GM21423 (cell line): ENCODE measurements around the gene GOT1.

ENCODE experiments used
- ATAC-seq: cut with Tn5 transposase; IDR thresholded peaks from one replicate; pipeline ENCODE4 v1.9.1; 2021; ENCODE audit warnings: mild to moderate bottlenecking, moderate library complexity; ENCODE audit not compliant: unreplicated experiment

The GOT1 gene

DNA sequence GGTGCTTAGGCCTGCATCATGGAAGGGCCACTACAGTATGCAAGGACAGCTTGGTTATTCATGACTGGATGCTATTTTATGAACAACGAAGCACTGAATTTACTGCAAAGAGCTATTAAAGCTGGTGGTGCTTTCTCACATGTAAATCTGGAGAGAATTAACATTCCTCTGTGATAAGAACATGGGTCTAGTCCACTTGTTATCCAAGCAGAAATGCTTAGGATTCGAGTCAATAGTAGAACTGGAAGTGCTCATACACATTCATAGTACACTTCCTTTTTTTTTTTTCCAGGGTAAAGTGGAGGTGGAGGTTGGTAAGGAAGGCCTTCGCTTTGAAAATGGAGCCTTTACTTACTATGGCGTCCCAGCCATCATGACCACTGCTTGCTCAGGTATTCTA lies 66.3 kb downstream of the GOT1 start:
- ATAC-seq = no peak

DNA sequence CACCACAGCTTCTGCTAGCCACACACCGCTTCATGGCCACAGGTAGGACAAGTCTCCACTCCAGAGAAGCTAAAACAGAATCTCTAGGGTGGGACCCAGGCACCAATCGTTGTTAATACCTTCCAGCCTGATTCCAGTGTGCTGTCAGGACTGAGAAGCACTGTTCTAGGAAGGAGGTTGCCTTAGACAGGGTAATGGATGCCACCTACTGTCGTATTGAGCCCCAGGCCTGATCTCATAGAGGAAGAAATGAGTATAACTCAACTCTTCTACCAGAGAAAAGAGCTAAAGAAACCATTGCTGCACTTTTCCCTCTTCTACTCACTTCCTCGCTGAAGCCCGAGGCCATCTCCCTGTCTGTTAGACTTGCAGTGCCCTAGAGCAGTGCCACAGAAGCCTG lies 69.5 kb downstream of the GOT1 start:
- ATAC-seq = no peak

DNA sequence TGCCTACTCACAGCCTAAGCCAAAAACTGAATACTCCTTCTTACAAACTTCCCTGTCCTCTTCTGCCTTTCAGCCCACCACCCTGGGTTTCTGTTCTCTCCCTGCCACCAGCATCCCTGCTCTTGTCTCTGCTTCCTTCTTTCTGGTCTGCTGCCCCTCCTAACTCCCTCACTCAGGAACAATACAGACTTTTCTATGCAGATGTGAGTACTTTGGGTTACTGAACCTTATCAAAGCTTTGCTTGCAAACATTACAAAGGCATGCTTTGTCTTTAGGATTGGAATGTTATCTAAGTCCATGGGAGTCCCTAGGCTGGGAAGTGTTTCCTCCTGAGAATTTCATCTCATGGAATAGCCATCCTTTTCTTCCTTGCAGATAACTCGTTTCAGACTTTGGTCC lies 72.3 kb downstream of the GOT1 start:
- no peak for ATAC-seq

DNA sequence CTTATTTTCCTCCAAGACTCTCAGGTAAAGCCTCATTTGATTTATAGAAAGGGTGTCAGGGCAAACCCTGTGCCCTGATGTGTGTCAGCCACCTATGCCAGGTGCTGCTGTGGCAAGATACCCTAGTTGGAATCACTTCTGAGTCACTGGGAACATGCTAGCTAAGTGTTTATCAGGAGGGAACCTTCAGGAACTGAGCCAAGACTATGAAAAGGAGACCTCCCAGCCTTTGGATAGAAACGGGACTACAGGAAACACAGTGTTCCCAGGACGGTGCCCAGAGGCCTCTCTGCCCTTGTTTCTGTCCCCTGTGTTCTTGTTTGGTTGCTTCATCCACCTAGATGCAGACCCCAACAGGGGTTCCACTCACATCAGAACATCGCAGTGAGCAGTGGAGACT lies 72.7 kb downstream of the GOT1 start:
- no peak for ATAC-seq

DNA sequence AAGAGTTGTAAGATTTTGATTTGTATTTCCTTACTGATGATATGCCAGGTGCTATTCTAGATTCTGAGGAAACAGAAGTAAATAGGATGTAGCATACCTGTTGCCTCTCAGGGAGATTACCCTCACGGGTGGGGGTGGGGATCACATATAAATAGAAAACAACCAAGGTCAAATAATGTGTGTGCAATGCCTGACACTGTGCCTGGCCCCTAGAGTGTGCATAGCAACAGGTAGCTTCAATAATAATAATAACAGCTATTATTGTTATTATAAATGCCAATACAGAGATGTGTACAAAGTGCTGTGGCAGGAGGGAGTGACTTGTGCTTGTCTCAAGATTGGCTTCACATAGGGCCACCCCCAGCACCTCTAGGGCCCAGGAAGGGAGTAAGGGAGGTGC lies 77.2 kb downstream of the GOT1 start:
- no peak for ATAC-seq

DNA sequence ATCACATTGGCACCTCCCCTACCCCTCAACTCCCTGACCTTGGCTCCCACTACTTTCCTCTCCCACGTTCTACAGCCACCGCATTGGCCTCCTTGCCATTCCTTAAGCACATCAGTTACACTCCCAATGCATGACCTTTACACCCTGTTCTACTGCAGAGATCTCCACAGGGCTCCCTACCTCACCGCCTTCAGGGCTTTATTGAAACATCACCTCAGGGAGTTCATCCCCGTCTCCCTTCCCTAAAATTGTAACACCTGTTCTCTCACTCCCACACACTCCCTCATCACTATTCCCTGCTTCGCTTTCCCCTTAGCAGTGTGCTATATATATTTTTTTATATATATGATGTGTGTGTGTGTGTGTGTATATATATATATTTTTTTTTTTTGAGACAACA lies 82.8 kb downstream of the GOT1 start:
- ATAC-seq = no peak
